OCI-LY3 (cell line): ENCODE measurements around the gene RHCE.

Experiments used
- H2AFZ ChIP-seq: fragments of 200-600, 300-600 bp; shearing (Covaris generic); 2 replicates; pipeline ENCODE4 v1.6.0; 2014; ENCODE audit warnings: antibody characterized with exemption, low read depth, low read length
- H3K27ac ChIP-seq: fragments of 200-600, 300-600 bp; sonication (generic); 2 replicates; pipeline ENCODE4 v1.5.1; 2014; ENCODE audit warnings: mild to moderate bottlenecking, low read length, moderate library complexity, mixed read lengths
- H3K27me3 ChIP-seq: fragments of 200-600, 300-600 bp; sonication (generic); 2 replicates; pipeline ENCODE4 v1.6.1; 2014; ENCODE audit warnings: low read depth, low read length, mixed read lengths
- H3K36me3 ChIP-seq: fragments of 200-600, 300-600 bp; sonication (generic); replicated peaks from 2 replicates; pipeline ENCODE3; 2014; ENCODE audit warnings: low read depth, low read length, mixed read lengths
- H3K4me1 ChIP-seq: fragments of 300-600, 200-600 bp; sonication (generic); 2 replicates; pipeline ENCODE4 v1.6.1; 2014; ENCODE audit warnings: low read length, mixed read lengths
- H3K4me2 ChIP-seq: fragments of 200-600, 300-600 bp; sonication (generic); 2 replicates; pipeline ENCODE4 v1.6.1; 2014; ENCODE audit warnings: low read length, mixed read lengths
- H3K4me3 ChIP-seq: fragments of 300-600, 200-600 bp; sonication (generic); 2 replicates; pipeline ENCODE4 v1.5.1; 2014; ENCODE audit warnings: antibody characterized with exemption, mild to moderate bottlenecking, low read length, moderate library complexity
- H3K79me2 ChIP-seq: fragments of 300-600, 200-600 bp; shearing (Covaris generic); 2 replicates; pipeline ENCODE4 v1.6.1; 2014; ENCODE audit warnings: mild to moderate bottlenecking, low read length, mixed read lengths
- H3K9ac ChIP-seq: fragments of 300-600, 200-600 bp; shearing (Covaris generic); 2 replicates; pipeline ENCODE4 v1.6.0; 2014; ENCODE audit warnings: mild to moderate bottlenecking, low read length, moderate library complexity
- H3K9me3 ChIP-seq: fragments of 200-600, 300-600 bp; shearing (Covaris generic); 2 replicates; pipeline ENCODE4 v1.6.1; 2014; ENCODE audit warnings: low read length, mixed read lengths; ENCODE audit not compliant: insufficient read depth
- H4K20me1 ChIP-seq: fragments of 200-600, 300-600 bp; sonication (generic); 2 replicates; pipeline ENCODE4 v1.6.1; 2016; ENCODE audit warnings: low read length, mixed read lengths; ENCODE audit not compliant: insufficient read depth
- EZH2phosphoT487 ChIP-seq: fragments of 200-600 bp; shearing (Covaris generic); IDR thresholded peaks from 2 replicates; pipeline ENCODE4 v1.6.1; 2018; ENCODE audit warnings: antibody characterized with exemption, mixed run types, low read depth
- TF ChIP-seq, protein P1 (sequence below): fragments of 200-600, 300-600 bp; sonication (generic); IDR thresholded peaks from 2 replicates; pipeline ENCODE4 v1.5.1; 2014; ENCODE audit warnings: antibody characterized with exemption, low read length, low read depth

The RHCE gene

DNA sequence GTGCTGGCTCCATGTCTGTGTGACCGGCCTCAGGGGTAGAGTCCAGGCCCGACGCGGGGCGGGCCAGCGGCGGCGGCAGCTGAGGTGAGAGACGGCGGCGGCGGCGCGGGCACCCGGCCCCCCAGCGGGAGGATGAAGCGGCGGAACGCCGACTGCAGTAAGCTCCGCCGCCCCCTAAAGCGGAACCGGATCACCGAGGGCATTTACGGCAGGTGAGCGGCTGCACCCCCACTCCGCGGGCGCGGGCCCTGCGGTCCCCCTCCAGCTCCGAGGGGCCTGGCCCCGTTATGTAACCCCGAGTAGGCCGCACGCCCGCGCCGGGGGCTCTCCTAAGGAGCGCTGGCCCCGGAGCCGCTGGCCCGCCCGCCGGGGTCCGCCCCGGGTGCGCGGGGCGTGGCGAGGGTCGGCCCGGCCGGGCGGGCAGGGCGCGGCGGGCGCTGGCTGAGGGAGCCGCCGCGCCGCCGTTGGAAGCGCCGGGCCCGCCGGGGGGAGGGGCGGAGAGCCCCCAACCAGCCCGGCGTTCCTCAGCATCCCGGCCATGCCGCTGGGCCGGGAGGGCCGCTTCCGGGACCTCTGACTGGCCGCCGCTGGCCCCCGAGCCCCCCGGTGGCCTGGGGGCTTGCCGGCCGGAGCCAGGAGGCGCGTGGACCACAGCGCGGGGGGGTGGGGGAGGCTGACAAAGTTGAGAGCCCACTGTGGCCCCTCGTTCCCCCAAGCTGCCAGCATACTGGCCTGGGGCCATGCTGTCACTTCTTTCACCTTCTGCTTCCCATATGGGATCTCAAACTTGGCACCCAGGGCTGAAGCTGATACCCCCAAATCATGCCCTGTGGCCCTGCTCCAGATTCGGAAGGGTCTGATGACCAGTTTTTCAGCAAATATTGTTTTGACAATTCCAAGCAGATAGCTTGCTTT lies 10.6 kb upstream of the RHCE start:
- Histone ChIP-seq H3K79me2 (peaks cover 60% of the 10 kb centered on the region), H3K36me3 (peaks cover 13% of the 10 kb centered on the region)
- TF ChIP-seq EZH2phosphoT487, result no peak
- TF ChIP-seq, protein P1, sequence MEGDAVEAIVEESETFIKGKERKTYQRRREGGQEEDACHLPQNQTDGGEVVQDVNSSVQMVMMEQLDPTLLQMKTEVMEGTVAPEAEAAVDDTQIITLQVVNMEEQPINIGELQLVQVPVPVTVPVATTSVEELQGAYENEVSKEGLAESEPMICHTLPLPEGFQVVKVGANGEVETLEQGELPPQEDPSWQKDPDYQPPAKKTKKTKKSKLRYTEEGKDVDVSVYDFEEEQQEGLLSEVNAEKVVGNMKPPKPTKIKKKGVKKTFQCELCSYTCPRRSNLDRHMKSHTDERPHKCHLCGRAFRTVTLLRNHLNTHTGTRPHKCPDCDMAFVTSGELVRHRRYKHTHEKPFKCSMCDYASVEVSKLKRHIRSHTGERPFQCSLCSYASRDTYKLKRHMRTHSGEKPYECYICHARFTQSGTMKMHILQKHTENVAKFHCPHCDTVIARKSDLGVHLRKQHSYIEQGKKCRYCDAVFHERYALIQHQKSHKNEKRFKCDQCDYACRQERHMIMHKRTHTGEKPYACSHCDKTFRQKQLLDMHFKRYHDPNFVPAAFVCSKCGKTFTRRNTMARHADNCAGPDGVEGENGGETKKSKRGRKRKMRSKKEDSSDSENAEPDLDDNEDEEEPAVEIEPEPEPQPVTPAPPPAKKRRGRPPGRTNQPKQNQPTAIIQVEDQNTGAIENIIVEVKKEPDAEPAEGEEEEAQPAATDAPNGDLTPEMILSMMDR, result no peak

DNA sequence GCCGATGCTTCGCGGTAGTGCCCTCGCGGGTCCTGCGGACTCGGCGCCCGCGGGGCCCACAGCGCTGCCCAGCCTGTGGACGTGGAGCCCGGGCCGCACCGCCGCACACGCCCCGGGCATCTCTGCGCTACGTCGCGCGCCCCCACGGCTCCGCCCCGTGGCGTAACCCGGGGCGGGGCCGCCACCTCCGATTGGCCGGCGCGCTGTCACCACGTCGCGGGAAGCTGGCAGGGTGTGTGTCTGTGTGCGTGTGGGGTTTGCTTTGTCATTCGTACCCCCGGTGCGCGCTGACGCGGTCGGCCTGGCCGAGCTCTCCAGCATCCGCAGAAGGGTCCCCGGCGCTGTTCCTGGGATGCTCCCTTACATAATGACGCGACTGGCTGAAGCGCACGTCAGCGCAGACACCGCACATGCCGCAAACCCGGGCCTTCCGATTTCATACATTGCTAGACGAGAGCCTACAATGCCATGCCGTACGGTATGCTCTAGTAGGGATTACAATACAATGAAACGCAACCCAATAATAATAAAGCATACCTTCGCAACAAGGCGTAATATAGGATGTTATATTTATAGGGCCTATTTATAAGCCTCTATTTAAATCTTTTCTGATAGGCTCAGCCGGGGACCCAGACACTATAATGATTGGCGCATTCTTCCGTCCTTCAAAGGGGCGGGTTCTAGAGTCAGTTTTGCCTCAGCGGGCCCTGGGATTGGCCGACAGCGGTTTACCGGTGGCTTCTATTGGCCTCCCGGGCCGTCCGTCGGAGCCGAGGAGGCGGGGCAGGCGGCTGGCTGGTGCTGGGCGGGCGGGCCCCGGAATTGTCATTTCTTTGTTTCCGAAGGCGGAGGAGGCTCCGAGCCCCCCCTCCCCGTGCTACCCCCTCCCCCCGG lies 9.7 kb upstream of the RHCE start, which contains the start of gene MACO1:
Gene MACO1, plus strand, starts transcription at position 825 of the 894 bp plus-strand sequence. CDS start 202 bp downstream, outside the sequence.
- H3K79me2 ChIP-seq, result peaks cover 51% of the 10 kb centered on the region
- H3K4me1 ChIP-seq, result peaks cover 36% of the 10 kb centered on the region
- peak within 1 kb of the TSS; percentile 95 for H3K27ac ChIP-seq
- H3K4me2 ChIP-seq, result peak within 1 kb of the TSS; percentile 94
- no peaks in the 10 kb centered on the region for H4K20me1 ChIP-seq
- H2AFZ ChIP-seq, result peak within 1 kb of the TSS; percentile 80
- H3K9me3 ChIP-seq, result no peaks in the 10 kb centered on the region
- H3K9ac ChIP-seq, result peak within 1 kb of the TSS; percentile 91
- H3K36me3 ChIP-seq, result peaks cover 13% of the 10 kb centered on the region
- H3K4me3 ChIP-seq, result peak within 1 kb of the TSS; percentile 97
- no peak for TF ChIP-seq EZH2phosphoT487
- TF ChIP-seq, protein P1, result no peak
- no peaks in the 10 kb centered on the region for H3K27me3 ChIP-seq

More for the DNA sequence above, 10.6 kb upstream of the RHCE start:
- Histone ChIP-seq H3K4me1 (peaks cover 37% of the 10 kb centered on the region), H3K27ac (peak overlapping the region; percentile 95), H3K4me2 (peak overlapping the region; percentile 94), H3K9me3 (no peaks in the 10 kb centered on the region), H3K9ac (peak overlapping the region; percentile 91), H3K4me3 (peak overlapping the region; percentile 97), H4K20me1 (peaks cover 2% of the 10 kb centered on the region; the same call in 1 of the 2 replicates), H2AFZ (no peak overlapping the region), H3K27me3 (no peaks in the 10 kb centered on the region)

DNA sequence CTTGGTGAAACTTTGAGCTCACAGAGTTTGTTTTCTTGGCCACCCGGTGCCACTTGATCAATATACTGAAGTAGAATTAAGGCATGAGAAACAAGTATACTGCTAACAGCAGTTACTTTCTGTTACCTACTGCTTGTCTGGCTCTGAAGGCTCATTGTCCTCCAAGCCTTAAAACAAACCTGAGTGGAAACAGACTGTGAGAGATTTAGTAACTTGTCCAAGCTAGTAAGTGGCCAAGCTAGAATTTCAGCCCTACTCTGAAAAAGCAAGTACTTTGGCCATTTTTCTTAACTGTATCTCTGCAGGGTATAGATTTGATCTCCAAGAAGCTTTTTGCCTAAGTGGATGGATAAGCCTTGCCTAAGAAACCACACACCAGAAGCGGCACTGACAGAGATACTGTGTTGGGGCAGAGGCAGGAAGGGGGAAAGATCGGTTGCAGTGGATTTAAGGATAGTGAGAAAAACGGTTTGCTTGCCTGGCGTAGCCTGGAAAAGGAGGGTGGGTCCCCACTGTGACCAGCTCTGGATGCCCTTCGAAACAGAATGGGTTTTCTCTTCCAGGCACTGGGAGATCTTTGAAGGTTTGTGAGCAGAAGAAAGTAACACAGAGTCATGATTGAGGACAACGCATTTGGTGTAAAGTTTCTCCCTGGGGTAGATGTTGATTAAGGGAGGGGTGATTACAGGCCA lies 8.0 kb upstream of the RHCE start:
- Histone ChIP-seq H4K20me1 (no peaks in the 10 kb centered on the region), H3K79me2 (peaks cover 34% of the 10 kb centered on the region), H3K4me2 (no peak overlapping the region), H3K27ac (no peak overlapping the region), H3K36me3 (peaks cover 9% of the 10 kb centered on the region), H3K4me3 (no peak overlapping the region), H3K9ac (no peak overlapping the region), H3K4me1 (peaks cover 22% of the 10 kb centered on the region), H3K9me3 (no peaks in the 10 kb centered on the region), H3K27me3 (no peaks in the 10 kb centered on the region), H2AFZ (no peak overlapping the region)
- no peak for TF ChIP-seq EZH2phosphoT487
- TF ChIP-seq, protein P1, result no peak
